HG02798 (cell line): ENCODE data around the gene ACCSL.

ENCODE experiments used
- ATAC-seq: cut with Tn5 transposase; IDR thresholded peaks from one replicate; pipeline ENCODE4 v1.9.1; 2021; ENCODE audit warnings: mild to moderate bottlenecking; ENCODE audit not compliant: unreplicated experiment, poor library complexity

The ACCSL gene

GRCh38 chr11:44094260-44094868 is 46.6 kb downstream of the ACCSL start:
- peak; percentile 29 for ATAC-seq

DNA sequence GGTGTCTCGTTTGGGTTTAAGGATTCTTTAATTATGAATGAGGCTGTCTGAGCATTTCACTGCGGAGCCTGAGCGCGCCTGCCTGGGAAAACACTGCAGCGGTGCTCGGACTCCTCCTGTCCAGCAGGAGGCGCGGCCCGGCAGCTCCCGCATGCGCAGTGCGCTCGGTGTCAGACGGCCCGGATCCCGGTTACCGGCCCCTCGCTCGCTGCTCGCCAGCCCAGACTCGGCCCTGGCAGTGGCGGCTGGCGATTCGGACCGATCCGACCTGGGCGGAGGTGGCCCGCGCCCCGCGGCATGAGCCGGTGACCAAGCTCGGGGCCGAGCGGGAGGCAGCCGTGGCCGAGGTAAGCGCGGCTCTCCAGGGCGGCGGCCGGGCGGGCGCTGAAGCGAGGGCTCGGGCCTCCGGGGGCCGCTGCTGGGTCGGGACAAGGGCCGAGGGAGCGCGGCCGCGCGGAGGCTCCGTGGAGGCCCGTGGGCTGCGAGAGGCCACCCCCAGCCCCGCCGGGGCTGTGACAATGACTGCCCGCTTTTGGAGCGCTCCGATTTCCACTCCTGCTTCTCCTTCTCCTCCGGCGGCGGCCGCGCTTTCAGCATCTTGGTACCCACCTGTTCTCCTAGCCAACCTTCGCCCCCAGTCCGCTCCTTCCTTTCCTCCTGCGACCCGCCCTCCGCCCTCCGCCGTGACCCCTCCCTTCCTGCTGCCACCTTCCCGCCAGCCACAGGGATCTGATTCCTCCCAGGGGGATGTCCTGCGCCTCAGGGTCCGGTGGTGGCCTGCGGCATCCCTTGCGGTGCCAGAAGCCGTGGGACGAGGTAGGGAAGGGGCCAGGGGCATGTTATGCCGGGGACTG is 48.0 kb downstream of the ACCSL start, which contains the start of gene EXT2:
Gene EXT2, plus strand, starts transcription at position 173 of the 854 bp plus-strand sequence. CDS start 12,035 bp downstream, outside the sequence.
- peak; percentile 96 for ATAC-seq

DNA sequence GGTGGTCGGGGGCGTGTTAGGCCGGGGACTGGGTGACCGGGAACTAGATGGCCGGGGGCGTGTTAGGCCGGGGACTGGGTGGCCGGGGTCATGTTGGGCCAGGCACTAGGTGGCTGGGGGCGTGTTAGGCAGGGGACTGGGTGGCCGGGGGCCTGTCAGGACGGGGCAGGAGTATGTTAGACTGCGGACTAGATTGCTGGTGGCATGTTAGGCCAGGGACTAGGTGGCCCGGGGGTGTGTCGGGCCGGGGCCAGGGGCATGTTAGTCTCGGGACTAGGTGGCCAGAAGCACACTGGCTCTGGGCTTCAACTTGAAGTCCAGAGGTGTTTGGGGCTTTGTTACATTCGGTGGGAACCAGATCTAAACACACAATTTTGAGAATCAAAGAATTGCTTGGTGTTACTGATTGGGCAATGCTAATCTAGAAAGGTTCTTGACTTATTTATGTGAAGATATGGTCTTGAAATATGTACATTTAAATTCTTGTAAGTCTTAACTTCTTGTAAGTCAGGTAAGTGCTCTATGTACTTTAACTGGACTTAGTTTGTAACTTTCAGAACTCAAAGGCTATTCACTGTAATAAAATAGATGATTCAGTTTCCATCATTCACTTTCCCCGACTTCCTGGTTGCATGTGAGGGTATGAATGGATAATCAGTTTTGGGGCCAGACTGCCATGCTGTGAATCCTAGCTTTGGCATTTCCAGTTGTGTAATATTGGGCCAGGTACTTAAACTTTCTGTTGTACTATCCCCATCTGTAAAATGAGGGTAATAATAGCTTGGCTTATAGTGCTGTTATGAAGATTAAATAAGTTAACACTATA is 48.8 kb downstream of the ACCSL start:
- peak; percentile 3 for ATAC-seq

GRCh38 chr11:44097821-44098220 is 50.0 kb downstream of the ACCSL start:
- no peak for ATAC-seq

GRCh38 chr11:44101098-44101497 is 53.3 kb downstream of the ACCSL start:
- no peak for ATAC-seq

- ATAC-seq = no peak
These were observed 56.9 kb downstream of the ACCSL start for GRCh38 chr11:44104481-44105294.

GRCh38 chr11:44108260-44108659 is 60.5 kb downstream of the ACCSL start:
- no peak for ATAC-seq
